T-helper 1 cell treated with Interleukin-12 subunit alpha and Interleukin-12 subunit beta and Interleukin-4 antibody, amounts not matched to agents 30 μg/mL and 1 μg/mL, for 36 hours (primary cell): ENCODE data around the gene GNB1L.
"Not testable (repeated sequence)": the region's sequence is repeated elsewhere in the genome, so short reads cannot be mapped to it uniquely, and the experiment has no call there.

Source experiments
- H3K27ac Mint-ChIP-seq: one replicate; pipeline ENCODE4 v1.8.0; 2021; ENCODE audit warnings: mild to moderate bottlenecking, mixed read lengths
- H3K27me3 Mint-ChIP-seq: one replicate; pipeline ENCODE4 v1.8.0; 2021; ENCODE audit warnings: low read depth, mixed read lengths
- H3K36me3 Mint-ChIP-seq: one replicate; pipeline ENCODE4 v1.8.0; 2021; ENCODE audit warnings: low read depth, mixed read lengths
- H3K4me1 Mint-ChIP-seq: one replicate; pipeline ENCODE4 v1.8.0; 2021; ENCODE audit warnings: low read depth, mixed read lengths
- H3K4me3 Mint-ChIP-seq: one replicate; pipeline ENCODE4 v1.8.0; 2021; ENCODE audit warnings: mild to moderate bottlenecking, moderate library complexity, mixed read lengths
- H3K9me3 Mint-ChIP-seq: one replicate; pipeline ENCODE4 v1.8.0; 2021; ENCODE audit warnings: mixed read lengths

Gene GNB1L

GRCh38 chr22:19883446-19883845, 28.8 kb upstream of the GNB1L start:
- H3K27ac Mint-ChIP-seq, H3K4me3 Mint-ChIP-seq, H3K27me3 Mint-ChIP-seq, H3K9me3 Mint-ChIP-seq, H3K36me3 Mint-ChIP-seq: not testable (repeated sequence)
- H3K4me1 Mint-ChIP-seq: peaks cover 12% of the 10 kb centered on the region

DNA sequence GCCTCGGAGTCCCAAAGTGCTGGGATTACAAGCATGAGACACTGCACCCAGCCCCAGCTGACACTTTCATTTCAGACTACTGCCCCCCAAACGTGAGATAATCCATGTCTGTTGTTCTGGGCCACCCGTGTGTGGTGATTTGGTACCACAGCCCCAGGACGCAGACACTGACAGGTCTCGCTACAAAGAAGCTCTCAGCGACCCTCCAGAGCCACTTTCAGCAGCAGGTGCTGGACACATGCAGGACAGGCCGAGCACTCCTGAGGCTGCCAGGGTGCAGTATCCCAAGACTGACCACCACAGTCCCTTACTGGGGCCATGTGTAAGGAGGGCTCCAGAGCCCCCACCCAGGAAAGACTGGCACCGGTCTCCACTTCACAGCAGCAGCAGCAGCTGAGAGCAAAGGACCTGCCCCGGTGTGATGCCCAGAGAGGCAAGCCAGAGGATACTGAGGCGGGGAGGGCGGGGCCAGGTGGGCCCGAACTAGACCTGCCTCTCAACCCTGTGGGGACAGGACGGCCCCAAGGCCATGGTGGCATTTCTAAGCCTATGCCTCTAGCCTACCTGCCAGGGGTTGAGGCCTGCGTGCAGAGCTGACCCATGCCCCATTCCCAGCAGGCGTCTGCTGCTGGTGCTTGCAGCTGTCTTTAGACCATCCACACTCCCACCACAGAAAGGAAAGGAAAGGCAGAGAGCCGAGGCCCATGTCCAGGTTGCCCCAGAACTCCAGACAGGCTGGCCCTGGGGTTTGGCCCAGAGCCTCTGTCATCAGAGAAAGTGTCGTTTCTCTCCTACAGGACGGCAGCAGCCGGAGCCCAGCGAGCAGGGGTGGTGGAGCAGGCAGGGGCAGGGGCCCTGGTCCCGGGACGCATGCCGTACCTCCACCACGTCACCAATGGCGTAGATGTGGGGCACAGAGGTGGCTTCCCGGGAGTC, 28.0 kb upstream of the GNB1L start:
- H3K9me3 Mint-ChIP-seq: no peaks in the 10 kb centered on the region
- no peak overlapping the region for H3K27ac Mint-ChIP-seq
- H3K4me3 Mint-ChIP-seq: no peak overlapping the region
- peaks cover 12% of the 10 kb centered on the region for H3K4me1 Mint-ChIP-seq
- H3K36me3 Mint-ChIP-seq: no peaks in the 10 kb centered on the region
- H3K27me3 Mint-ChIP-seq: no peaks in the 10 kb centered on the region

- H3K36me3 Mint-ChIP-seq: no peaks in the 10 kb centered on the region
- no peaks in the 10 kb centered on the region for H3K9me3 Mint-ChIP-seq
- H3K27me3 Mint-ChIP-seq: no peaks in the 10 kb centered on the region
- no peak overlapping the region for H3K4me3 Mint-ChIP-seq
- peaks cover 4% of the 10 kb centered on the region for H3K4me1 Mint-ChIP-seq
- no peak overlapping the region for H3K27ac Mint-ChIP-seq
Observed at GRCh38 chr22:19880786-19881569, 26.3 kb upstream of the GNB1L start.

DNA sequence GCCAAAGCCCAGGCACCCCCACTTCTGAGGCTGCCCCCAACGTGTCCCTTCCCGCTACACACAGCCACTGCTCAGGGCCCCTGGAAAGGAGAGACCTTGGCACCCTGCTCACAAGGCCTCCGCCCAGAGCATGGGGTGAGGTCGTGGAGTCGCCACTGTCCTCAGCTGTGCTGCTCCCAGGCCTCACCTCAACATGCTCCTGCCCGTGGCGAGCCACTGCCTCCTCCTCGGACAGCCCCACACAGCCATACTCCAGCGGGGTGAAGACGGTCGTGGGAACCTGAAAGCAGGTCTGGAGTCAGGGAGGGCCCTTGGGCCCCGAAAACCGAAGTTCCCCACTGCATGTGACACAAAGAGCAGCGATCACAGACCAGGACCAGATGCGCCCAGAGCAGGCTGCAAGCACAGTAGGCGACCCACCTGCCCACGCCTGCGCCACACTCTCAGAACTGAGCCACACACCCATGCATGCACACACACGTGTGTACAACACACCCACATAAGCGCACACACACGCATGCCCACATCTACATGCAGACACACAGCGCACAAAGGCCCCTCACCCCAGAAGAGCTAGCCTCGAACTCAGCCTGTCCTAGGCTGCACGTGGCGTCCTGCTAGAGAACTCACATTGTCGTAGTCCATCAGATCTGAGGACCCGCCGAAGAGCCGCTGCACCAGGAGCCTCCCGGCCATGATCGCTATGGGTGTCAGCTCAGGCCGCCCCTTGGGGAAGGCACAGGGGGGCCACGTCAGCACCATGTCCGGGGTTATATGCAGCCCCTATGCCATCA, 25.5 kb upstream of the GNB1L start:
- no peaks in the 10 kb centered on the region for H3K36me3 Mint-ChIP-seq

DNA sequence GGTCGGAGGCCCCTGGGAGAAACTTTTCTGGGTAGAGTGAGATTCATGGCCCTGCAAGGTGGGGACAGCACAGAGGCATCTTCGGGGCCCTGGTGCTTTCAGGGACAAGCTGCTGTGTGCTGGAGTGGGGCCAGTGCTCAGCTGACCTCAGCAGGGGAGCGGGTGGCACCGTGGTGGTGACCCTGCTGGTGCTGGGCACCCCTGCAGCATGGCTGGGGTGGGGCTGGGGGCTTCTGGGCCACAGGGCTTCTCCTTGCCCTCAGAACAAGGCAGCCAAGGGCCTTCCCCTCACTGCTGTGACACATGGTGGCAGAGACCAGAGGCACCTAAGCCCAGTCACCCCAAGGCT, 24.9 kb upstream of the GNB1L start:
- no peak overlapping the region for H3K4me3 Mint-ChIP-seq
- H3K27ac Mint-ChIP-seq: no peak overlapping the region
- H3K27me3 Mint-ChIP-seq: no peaks in the 10 kb centered on the region
- H3K36me3 Mint-ChIP-seq: no peaks in the 10 kb centered on the region
- H3K9me3 Mint-ChIP-seq: no peaks in the 10 kb centered on the region
- no peaks in the 10 kb centered on the region for H3K4me1 Mint-ChIP-seq

More for the DNA sequence above, 25.5 kb upstream of the GNB1L start:
- no peaks in the 10 kb centered on the region for H3K9me3 Mint-ChIP-seq
- no peak overlapping the region for H3K27ac Mint-ChIP-seq
- H3K27me3 Mint-ChIP-seq: no peaks in the 10 kb centered on the region
- no peak overlapping the region for H3K4me3 Mint-ChIP-seq
- no peaks in the 10 kb centered on the region for H3K4me1 Mint-ChIP-seq

DNA sequence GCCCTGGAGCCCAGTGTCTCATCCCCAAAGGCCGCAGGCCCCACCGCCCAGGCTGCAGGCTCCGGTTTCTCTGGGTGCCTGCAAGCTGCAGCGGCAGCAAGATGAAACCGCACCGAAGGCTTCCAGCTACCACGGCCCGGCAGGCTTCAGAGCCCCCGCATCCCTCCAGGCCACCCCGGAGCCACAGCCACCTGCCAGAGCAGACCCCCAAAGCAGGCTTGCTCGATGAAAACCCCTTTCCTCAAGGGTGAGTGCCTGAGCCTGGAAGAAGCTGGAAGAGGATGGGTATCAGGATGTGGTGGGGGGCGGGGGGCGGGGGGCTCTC, 24.5 kb upstream of the GNB1L start:
- Mint-ChIP-seq H3K4me1 (no peaks in the 10 kb centered on the region), H3K36me3 (no peaks in the 10 kb centered on the region), H3K4me3 (no peak overlapping the region), H3K27me3 (no peaks in the 10 kb centered on the region), H3K9me3 (no peaks in the 10 kb centered on the region), H3K27ac (no peak overlapping the region)

- no peak overlapping the region for H3K27ac Mint-ChIP-seq
- no peaks in the 10 kb centered on the region for H3K36me3 Mint-ChIP-seq
- H3K27me3 Mint-ChIP-seq: no peaks in the 10 kb centered on the region
- no peak overlapping the region for H3K4me3 Mint-ChIP-seq
- H3K4me1 Mint-ChIP-seq: no peaks in the 10 kb centered on the region
- H3K9me3 Mint-ChIP-seq: no peaks in the 10 kb centered on the region
Observed at GRCh38 chr22:19878461-19879245, 24.0 kb upstream of the GNB1L start.

DNA sequence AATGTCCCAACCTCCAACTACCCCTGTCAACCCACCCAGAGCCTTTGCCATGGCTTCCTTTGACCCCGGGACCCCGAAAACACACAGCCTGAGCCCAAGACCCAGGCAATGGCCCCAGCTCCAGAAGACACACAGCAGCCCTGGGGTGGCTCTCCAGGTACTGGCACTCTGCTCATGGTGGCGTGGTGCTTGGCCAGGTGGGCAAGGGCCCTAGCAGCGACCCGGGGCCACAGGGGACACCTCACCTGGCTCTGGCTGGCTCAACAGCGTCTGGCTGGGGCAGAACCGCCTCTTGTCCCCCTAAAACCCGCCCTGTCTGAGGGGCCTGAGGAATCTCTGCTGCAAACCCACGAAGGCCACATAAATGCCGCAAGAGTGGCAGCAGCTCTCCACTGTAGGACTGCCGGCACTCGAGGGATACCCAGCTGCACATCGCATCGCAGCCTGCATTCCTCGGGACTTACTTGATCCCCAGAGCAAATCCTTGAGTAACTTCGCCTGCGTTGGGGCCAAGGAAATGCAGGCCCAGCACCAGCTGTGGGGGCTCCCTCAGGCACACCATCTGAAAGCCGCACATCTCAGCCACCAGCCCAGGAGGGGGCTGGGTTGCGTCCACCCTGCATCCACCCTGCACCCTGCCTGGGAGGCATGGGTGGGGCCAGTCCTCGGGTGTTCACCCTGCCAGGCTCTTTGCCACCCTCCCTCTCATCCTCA, 23.1 kb upstream of the GNB1L start:
- Mint-ChIP-seq H3K4me3 (no peak overlapping the region), H3K36me3 (no peaks in the 10 kb centered on the region), H3K27ac (no peak overlapping the region), H3K9me3 (no peaks in the 10 kb centered on the region), H3K27me3 (no peaks in the 10 kb centered on the region), H3K4me1 (no peaks in the 10 kb centered on the region)

DNA sequence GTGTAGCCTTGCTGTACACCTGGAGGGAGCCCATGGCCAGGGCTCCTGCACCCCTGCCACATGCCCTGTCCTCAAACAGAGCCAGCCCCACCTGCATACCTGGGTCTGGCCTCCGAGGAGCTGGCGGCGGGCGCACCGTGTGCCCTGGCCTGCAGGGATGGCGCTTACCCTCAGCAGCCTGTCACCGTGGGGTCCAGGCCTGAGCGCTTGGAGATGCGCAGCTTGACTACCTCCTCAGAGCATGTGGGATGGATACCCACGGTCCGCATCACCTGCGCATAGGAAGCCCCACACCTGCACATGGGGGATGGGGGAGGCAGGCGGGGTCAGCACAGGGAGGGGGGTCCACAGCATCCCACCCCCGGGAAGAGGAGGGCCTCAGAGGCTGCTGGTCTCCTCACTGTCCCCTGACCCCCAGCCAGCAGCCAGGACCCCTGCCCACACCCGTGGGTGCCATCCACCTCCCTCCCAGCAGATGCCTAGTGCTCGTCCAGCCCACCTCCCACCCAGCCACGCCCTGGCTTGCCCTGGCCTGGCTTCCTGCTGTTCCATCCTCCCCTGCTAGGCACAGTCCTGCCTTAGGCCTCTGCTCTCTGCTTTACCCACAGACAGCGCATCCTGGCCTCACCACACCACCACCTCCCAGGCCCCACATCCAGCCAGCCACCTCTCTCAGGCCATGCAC, 22.4 kb upstream of the GNB1L start:
- H3K4me3 Mint-ChIP-seq: no peak overlapping the region

GRCh38 chr22:19876314-19876940, 21.8 kb upstream of the GNB1L start:
- Mint-ChIP-seq H3K9me3 (no peaks in the 10 kb centered on the region), H3K4me1 (no peaks in the 10 kb centered on the region), H3K27ac (no peak overlapping the region), H3K27me3 (no peaks in the 10 kb centered on the region), H3K4me3 (no peak overlapping the region), H3K36me3 (no peaks in the 10 kb centered on the region)

More for the DNA sequence above, 22.4 kb upstream of the GNB1L start:
- H3K9me3 Mint-ChIP-seq: no peaks in the 10 kb centered on the region
- no peaks in the 10 kb centered on the region for H3K36me3 Mint-ChIP-seq
- H3K27me3 Mint-ChIP-seq: no peaks in the 10 kb centered on the region
- no peaks in the 10 kb centered on the region for H3K4me1 Mint-ChIP-seq
- no peak overlapping the region for H3K27ac Mint-ChIP-seq

DNA sequence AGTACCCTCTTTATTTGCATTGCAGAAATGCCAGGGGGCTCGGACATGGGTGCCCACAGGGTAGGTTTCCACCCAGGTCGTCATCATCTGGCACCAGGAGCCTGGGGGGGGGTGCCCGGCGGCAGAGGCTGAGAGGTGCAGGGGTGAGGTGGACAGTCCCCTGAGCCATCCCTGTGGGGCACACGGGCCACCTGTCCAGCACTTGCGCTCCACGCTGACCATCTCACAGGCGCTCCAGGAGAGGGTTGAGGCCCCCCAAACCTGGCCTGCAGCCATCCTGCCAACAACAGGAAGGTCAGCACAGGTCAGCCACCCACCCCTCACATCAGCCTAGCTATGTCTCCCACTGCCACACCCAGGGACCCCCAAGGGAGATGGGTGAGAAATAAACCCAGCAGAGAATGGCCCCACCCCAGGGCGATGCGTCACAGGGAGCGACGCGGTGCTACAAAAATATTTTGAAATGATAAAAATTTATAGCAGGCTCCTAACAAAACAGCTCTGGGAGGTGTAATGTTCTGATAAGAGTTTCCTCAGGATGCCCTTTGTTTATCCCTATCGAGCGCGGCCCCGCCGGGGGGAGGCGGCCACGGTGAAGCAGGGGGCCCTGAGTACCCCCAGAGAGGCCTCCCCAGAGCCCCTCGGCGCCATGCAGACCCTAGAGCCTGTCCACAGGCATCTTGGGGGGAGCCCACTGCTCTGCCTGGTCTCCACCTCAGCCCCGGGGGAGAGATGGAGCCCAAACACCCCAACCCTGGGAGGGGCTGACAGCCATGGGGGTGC, 21.0 kb upstream of the GNB1L start:
- H3K4me3 Mint-ChIP-seq: no peak overlapping the region
- no peaks in the 10 kb centered on the region for H3K4me1 Mint-ChIP-seq
- no peaks in the 10 kb centered on the region for H3K36me3 Mint-ChIP-seq
- H3K27me3 Mint-ChIP-seq: no peaks in the 10 kb centered on the region
- H3K9me3 Mint-ChIP-seq: no peaks in the 10 kb centered on the region
- H3K27ac Mint-ChIP-seq: no peak overlapping the region

DNA sequence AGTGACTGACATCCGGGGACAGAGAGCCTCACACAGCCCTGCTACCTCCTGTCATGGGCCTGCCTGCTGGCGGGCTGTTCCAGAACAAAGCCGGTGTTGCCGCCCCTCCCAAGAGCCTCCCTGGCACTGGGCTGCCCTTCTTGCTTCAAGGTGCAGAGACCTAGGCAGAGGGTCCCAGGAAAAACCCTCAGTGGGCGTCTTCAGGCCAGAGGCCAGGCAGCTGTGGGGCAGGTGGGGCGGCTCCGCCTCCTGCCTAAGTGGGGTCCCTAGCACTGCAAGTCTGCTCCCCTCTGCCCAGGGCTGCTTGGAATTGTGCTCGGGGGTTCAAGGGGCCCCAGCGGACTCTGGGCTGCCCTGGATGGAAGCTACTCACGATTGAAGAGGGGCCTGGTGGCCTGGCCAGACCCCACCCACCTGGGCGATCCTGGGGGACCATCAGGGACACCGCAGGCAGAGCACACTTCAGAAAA, 20.4 kb upstream of the GNB1L start:
- H3K4me1 Mint-ChIP-seq: no peaks in the 10 kb centered on the region
- no peaks in the 10 kb centered on the region for H3K9me3 Mint-ChIP-seq
- no peaks in the 10 kb centered on the region for H3K27me3 Mint-ChIP-seq
- H3K36me3 Mint-ChIP-seq: no peaks in the 10 kb centered on the region
- no peak overlapping the region for H3K27ac Mint-ChIP-seq
- no peak overlapping the region for H3K4me3 Mint-ChIP-seq
